GM19467 (cell line): ENCODE data around the gene PGS1.

ENCODE experiments used
- ATAC-seq: cut with Tn5 transposase; IDR thresholded peaks from one replicate; pipeline ENCODE4 v1.9.1; 2021; ENCODE audit warnings: mild to moderate bottlenecking, moderate library complexity; ENCODE audit not compliant: unreplicated experiment

The PGS1 gene

DNA sequence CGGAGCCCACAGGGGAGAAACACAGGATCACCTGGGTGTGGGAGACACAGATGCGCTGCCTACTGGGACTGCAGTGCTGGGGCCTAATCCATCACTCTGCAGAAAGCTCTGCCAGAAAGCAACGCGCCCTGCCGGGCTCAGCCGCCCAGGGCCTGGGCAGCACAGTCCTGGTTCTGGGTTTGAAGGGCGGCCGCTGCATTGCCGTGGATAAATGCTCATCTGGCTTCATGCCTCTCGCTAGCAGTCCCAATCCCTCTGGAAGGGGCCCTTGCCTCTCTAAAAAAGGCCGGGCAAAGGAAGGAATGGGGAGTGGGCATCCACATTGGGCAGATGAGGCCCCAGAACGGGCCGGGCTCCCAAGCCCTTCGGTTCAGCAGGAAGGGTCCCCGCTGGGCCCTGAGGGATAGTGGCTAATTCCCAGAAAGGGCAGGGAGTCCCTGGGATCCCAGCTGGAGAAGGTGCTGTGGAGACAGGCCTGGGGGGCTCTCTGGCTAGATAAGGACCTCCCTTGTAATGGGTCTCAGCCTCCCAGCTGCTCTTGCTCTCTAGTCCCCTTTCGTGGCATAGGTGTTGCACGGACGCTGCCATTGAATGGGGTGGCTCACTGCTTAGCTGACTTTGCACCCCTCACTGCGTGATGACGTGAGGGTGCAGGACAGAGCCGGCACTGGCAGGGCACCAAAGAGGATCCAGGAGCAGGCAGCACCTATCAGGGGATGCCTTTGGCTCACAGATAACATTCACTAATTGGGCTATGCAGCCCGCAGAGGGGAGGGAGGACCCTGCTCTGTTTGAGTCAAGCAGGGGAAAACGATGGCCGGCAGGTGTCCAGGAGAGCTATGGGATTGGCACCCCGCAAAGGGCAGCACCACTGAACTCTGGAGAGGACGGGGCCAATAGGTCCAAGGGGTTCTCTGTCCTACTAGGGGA, 88.6 kb downstream of the PGS1 start:
- ATAC-seq = no peak

DNA sequence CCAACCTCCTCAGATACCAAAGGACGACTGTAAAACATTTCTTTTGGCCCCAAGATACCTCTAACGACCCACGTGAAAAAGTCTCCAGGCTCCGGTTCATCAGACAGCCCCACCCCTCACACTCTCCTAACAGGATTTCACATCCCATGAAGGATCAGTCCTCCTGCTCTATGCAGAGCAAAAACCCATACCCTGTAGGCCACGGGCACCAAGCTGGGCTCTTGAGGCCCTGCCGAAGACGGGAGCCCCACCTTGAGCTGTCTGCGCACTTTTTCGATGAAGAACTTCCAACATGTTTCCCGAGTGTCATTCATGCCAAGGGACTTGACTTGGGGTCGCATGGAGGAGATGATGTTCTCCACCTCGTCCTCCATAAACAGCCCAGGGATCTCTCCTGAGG, 89.9 kb downstream of the PGS1 start:
- ATAC-seq = no peak

- no peak for ATAC-seq
Measured at GRCh38 chr17:78469443-78469842, 91.0 kb downstream of the PGS1 start.

DNA sequence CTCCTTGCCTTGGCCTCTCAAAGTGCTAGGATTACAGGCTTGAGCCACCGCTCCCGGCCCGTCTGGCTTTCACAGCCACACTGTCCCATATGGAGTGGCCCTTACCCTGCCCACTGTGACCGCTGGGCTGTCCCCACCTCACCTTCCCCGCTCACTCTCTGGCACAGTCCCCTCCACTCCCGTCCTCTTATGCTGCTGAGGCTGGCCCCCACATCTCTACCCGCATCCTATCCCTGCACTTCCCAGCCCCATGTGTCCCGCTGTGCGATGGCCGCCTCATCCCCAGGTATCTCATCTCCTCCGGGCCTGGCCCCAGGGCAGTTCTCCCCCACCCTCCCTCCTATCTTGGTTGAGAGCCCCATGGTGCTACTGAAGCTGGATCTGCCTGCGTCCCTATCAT, 93.2 kb downstream of the PGS1 start:
- ATAC-seq = no peak

GRCh38 chr17:78472035-78472905, 93.8 kb downstream of the PGS1 start:
- ATAC-seq = no peak

GRCh38 chr17:78473951-78474613, 95.6 kb downstream of the PGS1 start:
- ATAC-seq = no peak
